Chondrocyte (in vitro differentiated cells): Measurements from ENCODE around the gene PDZRN4. TPM values are rescaled to one million over a fixed set of nuclear protein-coding genes. Genes with fewer than 3 reads are reported as not detected.

ENCODE experiments used
- DNase-seq: peaks from one replicate; pipeline ENCODE4 v3.0.0; 2021; ENCODE audit warnings: mixed read lengths, low spot score
- H3K27ac Mint-ChIP-seq: one replicate; pipeline ENCODE4 v1.8.0; 2021; ENCODE audit warnings: mild to moderate bottlenecking, moderate library complexity, mixed read lengths; ENCODE audit not compliant: unreplicated experiment
- H3K27me3 Mint-ChIP-seq: 2 replicates; pipeline ENCODE4 v1.8.0; 2021; ENCODE audit warnings: low read depth, mixed read lengths
- H3K36me3 Mint-ChIP-seq: 2 replicates; pipeline ENCODE4 v1.8.0; 2021; ENCODE audit warnings: low read depth, mixed read lengths
- H3K4me1 Mint-ChIP-seq: 2 replicates; pipeline ENCODE4 v1.8.0; 2021; ENCODE audit warnings: low read depth, mild to moderate bottlenecking, mixed read lengths
- H3K4me3 Mint-ChIP-seq: one replicate; pipeline ENCODE4 v1.8.0; 2021; ENCODE audit warnings: mild to moderate bottlenecking, moderate library complexity, mixed read lengths; ENCODE audit not compliant: unreplicated experiment
- H3K9me3 Mint-ChIP-seq: 2 replicates; pipeline ENCODE4 v1.8.0; 2021; ENCODE audit warnings: low read depth, mixed read lengths
- CTCF ChIP-seq: fragments of 200-600 bp; sonication (generic); IDR thresholded peaks from 2 replicates; pipeline ENCODE4 v1.5.0; 2021; ENCODE audit warnings: antibody characterized with exemption, mild to moderate bottlenecking, moderate library complexity
- total RNA-seq: library from RNA; stranded (reverse); gene quantifications from 3 replicates; pipeline ENCODE4 v1.2.1, GENCODE V29; 2021

PDZRN4 gene
- total RNA-seq, 1 donor from 2014 or later = 0.25 TPM

- Mint-ChIP-seq H3K27ac (no peak overlapping the region), H3K36me3 (no peaks in the 10 kb centered on the region), H3K27me3 (no peaks in the 10 kb centered on the region), H3K4me3 (no peak overlapping the region), H3K4me1 (no peaks in the 10 kb centered on the region), H3K9me3 (peaks cover 4% of the 10 kb centered on the region)
- TF ChIP-seq CTCF = no peak
- no peak for DNase-seq
Observed at GRCh38 chr12:41362931-41363330, 174.8 kb downstream of the PDZRN4 start.

GRCh38 chr12:41364211-41364610 lies 176.1 kb downstream of the PDZRN4 start:
- no peak for DNase-seq
- Mint-ChIP-seq H3K4me1 (no peaks in the 10 kb centered on the region), H3K4me3 (no peak overlapping the region), H3K36me3 (no peaks in the 10 kb centered on the region), H3K27ac (no peak overlapping the region), H3K9me3 (peaks cover 12% of the 10 kb centered on the region), H3K27me3 (no peaks in the 10 kb centered on the region)
- no peak for TF ChIP-seq CTCF

- Mint-ChIP-seq H3K4me1 (no peaks in the 10 kb centered on the region), H3K4me3 (no peak overlapping the region), H3K27ac (no peak overlapping the region), H3K9me3 (peaks cover 14% of the 10 kb centered on the region), H3K27me3 (no peaks in the 10 kb centered on the region), H3K36me3 (no peaks in the 10 kb centered on the region)
- no peak for DNase-seq
- TF ChIP-seq CTCF = no peak
Observed at GRCh38 chr12:41365653-41366171, 177.6 kb downstream of the PDZRN4 start.

- peak; percentile 45 for TF ChIP-seq CTCF
- H3K27me3 Mint-ChIP-seq = peaks cover 2% of the 10 kb centered on the region
- no peak for DNase-seq
- no peak overlapping the region for H3K27ac Mint-ChIP-seq
- H3K9me3 Mint-ChIP-seq = peaks cover 18% of the 10 kb centered on the region
- H3K4me1 Mint-ChIP-seq = no peaks in the 10 kb centered on the region
- no peaks in the 10 kb centered on the region for H3K36me3 Mint-ChIP-seq
- no peak overlapping the region for H3K4me3 Mint-ChIP-seq
Observed at GRCh38 chr12:41367726-41368405, 179.7 kb downstream of the PDZRN4 start.

- TF ChIP-seq CTCF = no peak
- Mint-ChIP-seq H3K4me3 (no peak overlapping the region), H3K27ac (no peak overlapping the region), H3K4me1 (no peaks in the 10 kb centered on the region), H3K27me3 (no peaks in the 10 kb centered on the region), H3K9me3 (peaks cover 32% of the 10 kb centered on the region), H3K36me3 (peaks cover 2% of the 10 kb centered on the region)
- no peak for DNase-seq
Observed at GRCh38 chr12:41380878-41381277, 192.8 kb downstream of the PDZRN4 start.
